ENCODE measurements around the gene CORT. TPM values are rescaled to one million over a fixed set of nuclear protein-coding genes. Genes with fewer than 3 reads are reported as not detected.

Gene CORT
- polyA plus RNA-seq, 1 experiment, result not detected

GRCh38 chr1:10479296-10479695, 29.5 kb downstream of the CORT start:
- no peaks in the 10 kb centered on the region for H3K27me3 ChIP-seq (ENCODE audit: control insufficient read depth, insufficient read depth, low read length)
- DNase-seq (ENCODE audit: low read depth), result no peak
- H3K36me3 ChIP-seq (ENCODE audit: control insufficient read depth, insufficient read depth, low read length), result no peaks in the 10 kb centered on the region
- TF ChIP-seq CTCF (IDR thresholded peaks at IDR 0.05; ENCODE audit: insufficient read depth, low read depth, low read length), result no peak
- POLR2A ChIA-PET, result no interaction called here
- CTCF ChIA-PET, result interaction anchor here (3.3 kb wide), 1 partner anchor 15 kb away, joined by 19 read pairs; no protein-coding TSS in a partner anchor
- no peak overlapping the region for H3K4me3 ChIP-seq (ENCODE audit: low read depth, low read length)

- CTCF ChIA-PET, result no interaction called here
- no peak for TF ChIP-seq CTCF (IDR thresholded peaks at IDR 0.05; ENCODE audit: insufficient read depth, low read depth, low read length)
- Histone ChIP-seq H3K4me3 (ENCODE audit: low read depth, low read length) (no peak overlapping the region), H3K36me3 (ENCODE audit: control insufficient read depth, insufficient read depth, low read length) (no peaks in the 10 kb centered on the region), H3K27me3 (ENCODE audit: control insufficient read depth, insufficient read depth, low read length) (no peaks in the 10 kb centered on the region)
- DNase-seq (ENCODE audit: low read depth), result no peak
- POLR2A ChIA-PET, result no interaction called here
These were observed 30.8 kb downstream of the CORT start for GRCh38 chr1:10480614-10481013.

GRCh38 chr1:10484521-10484920, 34.7 kb downstream of the CORT start:
- Histone ChIP-seq H3K27me3 (ENCODE audit: control insufficient read depth, insufficient read depth, low read length) (no peaks in the 10 kb centered on the region), H3K36me3 (ENCODE audit: control insufficient read depth, insufficient read depth, low read length) (no peaks in the 10 kb centered on the region), H3K4me3 (ENCODE audit: low read depth, low read length) (no peak overlapping the region)
- DNase-seq (ENCODE audit: low read depth), result no peak
- ChIA-PET POLR2A (no interaction called here), CTCF (no interaction called here)
- TF ChIP-seq CTCF (IDR thresholded peaks at IDR 0.05; ENCODE audit: insufficient read depth, low read depth, low read length), result no peak

GRCh38 chr1:10489291-10490055, 39.6 kb downstream of the CORT start:
- DNase-seq (ENCODE audit: low read depth), result no peak
- Histone ChIP-seq H3K27me3 (ENCODE audit: control insufficient read depth, insufficient read depth, low read length) (no peaks in the 10 kb centered on the region), H3K36me3 (ENCODE audit: control insufficient read depth, insufficient read depth, low read length) (no peaks in the 10 kb centered on the region), H3K4me3 (ENCODE audit: low read depth, low read length) (no peak overlapping the region)
- TF ChIP-seq CTCF (IDR thresholded peaks at IDR 0.05; ENCODE audit: insufficient read depth, low read depth, low read length), result no peak
- ChIA-PET CTCF (interaction anchor here (0.6 to 12.7 kb wide), 2 partner anchors 58 to 60 kb away, joined by 3 to 180 read pairs; partner anchors contain the start of gene CENPS), POLR2A (no interaction called here)

GRCh38 chr1:10490286-10490970, 40.6 kb downstream of the CORT start:
- Histone ChIP-seq H3K36me3 (ENCODE audit: control insufficient read depth, insufficient read depth, low read length) (no peaks in the 10 kb centered on the region), H3K27me3 (ENCODE audit: control insufficient read depth, insufficient read depth, low read length) (no peaks in the 10 kb centered on the region), H3K4me3 (ENCODE audit: low read depth, low read length) (no peak overlapping the region)
- no peak for TF ChIP-seq CTCF (IDR thresholded peaks at IDR 0.05; ENCODE audit: insufficient read depth, low read depth, low read length)
- ChIA-PET CTCF (interaction anchor here (0.6 to 12.7 kb wide), 2 partner anchors 59 kb away, joined by 3 to 180 read pairs; partner anchors contain the start of gene CENPS), POLR2A (no interaction called here)
- DNase-seq (ENCODE audit: low read depth), result no peak
